H1 (cell line): ENCODE data around the gene ZBTB22.

Source experiments
- CBX8 ChIP-seq: fragments of 300-800, 300-1000 bp; sonication (generic); IDR thresholded peaks from 2 replicates; pipeline ENCODE4 v1.7.1; 2016; ENCODE audit warnings: low read depth, low read length, borderline replicate concordance
- CREB1 ChIP-seq: IDR thresholded peaks from 2 replicates; pipeline ENCODE4 v1.6.1; 2012; ENCODE audit warnings: inconsistent platforms
- EZH2 ChIP-seq: fragments of 200-600 bp; sonication (generic); IDR thresholded peaks from 2 replicates; pipeline ENCODE4 v1.7.1; 2012; ENCODE audit warnings: low read depth, mild to moderate bottlenecking, moderate library complexity, low read length, inconsistent platforms; ENCODE audit not compliant: severe bottlenecking
- HDAC2 ChIP-seq, 2 experiments: fragments of 300-600 bp in 1 of 2; sonication (generic) in 1 of 2; IDR thresholded peaks; 2 replicates each; pipeline ENCODE4 v1.6.1; 2011 to 2012; ENCODE audit warnings: low read depth in 2 of 2, low read length in 2 of 2, mild to moderate bottlenecking in 2 of 2, moderate library complexity in 2 of 2, borderline replicate concordance in 1 of 2, inconsistent platforms in 1 of 2
- KDM1A ChIP-seq: fragments of 200-600, 300-600 bp; sonication (generic); IDR thresholded peaks from 2 replicates; pipeline ENCODE4 v1.7.1; 2016; ENCODE audit warnings: mild to moderate bottlenecking, low read length, borderline replicate concordance
- MAFK ChIP-seq: IDR thresholded peaks from 2 replicates; pipeline ENCODE4 v1.6.1; 2012; ENCODE audit warnings: low read depth, mild to moderate bottlenecking, improper control_type of control experiment, low read length
- MAX ChIP-seq: IDR thresholded peaks from 2 replicates; pipeline ENCODE4 v1.6.1; 2012; ENCODE audit warnings: inconsistent platforms
- POLR2A ChIP-seq, 2 experiments: IDR thresholded peaks; 1 replicate in 1 of 2; 2 replicates in 1 of 2; pipeline ENCODE4 v1.6.1; 2011; ENCODE audit warnings: low read depth in 2 of 2, low read length in 2 of 2, mild to moderate bottlenecking in 2 of 2; ENCODE audit errors: control extremely low read depth in 1 of 2
- SIRT6 ChIP-seq: IDR thresholded peaks from one replicate; pipeline ENCODE4 v1.7.1; 2012; ENCODE audit warnings: low read length, inconsistent platforms
- SIX5 ChIP-seq: IDR thresholded peaks from 2 replicates; pipeline ENCODE4 v1.6.1; 2011; ENCODE audit warnings: mild to moderate bottlenecking, low read depth, low read length
- SP1 ChIP-seq: IDR thresholded peaks from 2 replicates; pipeline ENCODE4 v1.6.1; 2011; ENCODE audit warnings: low read depth, low read length
- TAF1 ChIP-seq: IDR thresholded peaks from 2 replicates; pipeline ENCODE4 v1.6.1; 2011; ENCODE audit warnings: mild to moderate bottlenecking, low read depth, low read length
- TF ChIP-seq, protein P1 (sequence below), 3 experiments: IDR thresholded peaks; 1 replicate in 2 of 3; 2 replicates in 1 of 3; pipeline versions ENCODE4 v1.5.1 to v1.6.1; 2011; ENCODE audit warnings: low read length in 3 of 3, mild to moderate bottlenecking in 3 of 3, inconsistent platforms in 2 of 3, low read depth in 1 of 3, moderate library complexity in 1 of 3; ENCODE audit not compliant: insufficient read depth in 1 of 3; ENCODE audit errors: control extremely low read depth in 1 of 3

GRCh38 chr6:33324125-33324524, 6.6 kb upstream of the ZBTB22 start:
- TF ChIP-seq, protein P1, sequence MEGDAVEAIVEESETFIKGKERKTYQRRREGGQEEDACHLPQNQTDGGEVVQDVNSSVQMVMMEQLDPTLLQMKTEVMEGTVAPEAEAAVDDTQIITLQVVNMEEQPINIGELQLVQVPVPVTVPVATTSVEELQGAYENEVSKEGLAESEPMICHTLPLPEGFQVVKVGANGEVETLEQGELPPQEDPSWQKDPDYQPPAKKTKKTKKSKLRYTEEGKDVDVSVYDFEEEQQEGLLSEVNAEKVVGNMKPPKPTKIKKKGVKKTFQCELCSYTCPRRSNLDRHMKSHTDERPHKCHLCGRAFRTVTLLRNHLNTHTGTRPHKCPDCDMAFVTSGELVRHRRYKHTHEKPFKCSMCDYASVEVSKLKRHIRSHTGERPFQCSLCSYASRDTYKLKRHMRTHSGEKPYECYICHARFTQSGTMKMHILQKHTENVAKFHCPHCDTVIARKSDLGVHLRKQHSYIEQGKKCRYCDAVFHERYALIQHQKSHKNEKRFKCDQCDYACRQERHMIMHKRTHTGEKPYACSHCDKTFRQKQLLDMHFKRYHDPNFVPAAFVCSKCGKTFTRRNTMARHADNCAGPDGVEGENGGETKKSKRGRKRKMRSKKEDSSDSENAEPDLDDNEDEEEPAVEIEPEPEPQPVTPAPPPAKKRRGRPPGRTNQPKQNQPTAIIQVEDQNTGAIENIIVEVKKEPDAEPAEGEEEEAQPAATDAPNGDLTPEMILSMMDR (IDR thresholded peaks at IDR 0.05; ENCODE audit: control extremely low read depth in 1 of 3, insufficient read depth in 1 of 3, low read depth in 1 of 3, low read length in 3 of 3): no peak
- TF ChIP-seq POLR2A (IDR thresholded peaks at IDR 0.05; ENCODE audit: control extremely low read depth in 1 of 2, low read depth in 2 of 2, low read length in 2 of 2) (no peak), MAFK (no peak), SP1 (no peak), SIRT6 (no peak), CBX8 (no peak), MAX (no peak), TAF1 (no peak), CREB1 (no peak), HDAC2 (IDR thresholded peaks at IDR 0.05; ENCODE audit: borderline replicate concordance in 1 of 2, low read depth in 2 of 2, low read length in 2 of 2) (no peak), KDM1A (no peak), EZH2 (no peak), SIX5 (no peak)
